ENCODE measurements around the gene APOLD1.

APOLD1 gene

GRCh38 chr12:12747278-12747677 lies 38.2 kb upstream of the APOLD1 start:
- DNase-seq (ENCODE audit: low read depth): no peak
- no peak for TF ChIP-seq CTCF (IDR thresholded peaks at IDR 0.05; ENCODE audit: insufficient read depth, low read depth, low read length, missing control alignments)
- no peak overlapping the region for H3K4me3 ChIP-seq (ENCODE audit: low read depth, low read length)

GRCh38 chr12:12748044-12748443 lies 37.4 kb upstream of the APOLD1 start:
- no peak for TF ChIP-seq CTCF (IDR thresholded peaks at IDR 0.05; ENCODE audit: insufficient read depth, low read depth, low read length, missing control alignments)
- H3K4me3 ChIP-seq (ENCODE audit: low read depth, low read length): no peak overlapping the region
- no peak for DNase-seq (ENCODE audit: low read depth)

- no peak overlapping the region for H3K4me3 ChIP-seq (ENCODE audit: low read depth, low read length)
- TF ChIP-seq CTCF (IDR thresholded peaks at IDR 0.05; ENCODE audit: insufficient read depth, low read depth, low read length, missing control alignments): no peak
- no peak for DNase-seq (ENCODE audit: low read depth)
These were observed 36.0 kb upstream of the APOLD1 start for GRCh38 chr12:12749433-12749832.

GRCh38 chr12:12755923-12756322 lies 29.5 kb upstream of the APOLD1 start:
- DNase-seq (ENCODE audit: low read depth): no peak
- TF ChIP-seq CTCF (IDR thresholded peaks at IDR 0.05; ENCODE audit: insufficient read depth, low read depth, low read length, missing control alignments): no peak
- no peak overlapping the region for H3K4me3 ChIP-seq (ENCODE audit: low read depth, low read length)

- no peak for TF ChIP-seq CTCF (IDR thresholded peaks at IDR 0.05; ENCODE audit: insufficient read depth, low read depth, low read length, missing control alignments)
- no peak for DNase-seq (ENCODE audit: low read depth)
- no peak overlapping the region for H3K4me3 ChIP-seq (ENCODE audit: low read depth, low read length)
These were observed 28.3 kb upstream of the APOLD1 start for GRCh38 chr12:12757121-12757520.

- H3K4me3 ChIP-seq (ENCODE audit: low read depth, low read length): no peak overlapping the region
- no peak for DNase-seq (ENCODE audit: low read depth)
- TF ChIP-seq CTCF (IDR thresholded peaks at IDR 0.05; ENCODE audit: insufficient read depth, low read depth, low read length, missing control alignments): no peak
These were observed 26.1 kb upstream of the APOLD1 start for GRCh38 chr12:12759234-12759915.

GRCh38 chr12:12764824-12765223 lies 20.6 kb upstream of the APOLD1 start:
- DNase-seq (ENCODE audit: low read depth): no peak
- TF ChIP-seq CTCF (IDR thresholded peaks at IDR 0.05; ENCODE audit: insufficient read depth, low read depth, low read length, missing control alignments): no peak
- H3K4me3 ChIP-seq (ENCODE audit: low read depth, low read length): no peak overlapping the region

Measured in GM12865 (cell line).